GM18499 (cell line): Measurements from ENCODE around the gene SLX9.

Experiments
- ATAC-seq: cut with Tn5 transposase; IDR thresholded peaks from one replicate; pipeline ENCODE4 v1.9.1; 2021; ENCODE audit warnings: moderate number of reproducible peaks; ENCODE audit not compliant: insufficient read depth, unreplicated experiment

The SLX9 gene

GRCh38 chr21:44956356-44957046 is 16.7 kb downstream of the SLX9 start:
- no peak for ATAC-seq

GRCh38 chr21:44957047-44957831 is 17.4 kb downstream of the SLX9 start:
- no peak for ATAC-seq

GRCh38 chr21:44957901-44958451 is 18.1 kb downstream of the SLX9 start:
- no peak for ATAC-seq

- no peak for ATAC-seq
Measured at GRCh38 chr21:44958471-44959191, 18.8 kb downstream of the SLX9 start.

GRCh38 chr21:44959376-44960091 is 19.7 kb downstream of the SLX9 start:
- no peak for ATAC-seq

- no peak for ATAC-seq
Measured at GRCh38 chr21:44960141-44961092, 20.6 kb downstream of the SLX9 start.

GRCh38 chr21:44962403-44962966 is 22.7 kb downstream of the SLX9 start:
- no peak for ATAC-seq

GRCh38 chr21:44964381-44964780 is 24.6 kb downstream of the SLX9 start:
- no peak for ATAC-seq

GRCh38 chr21:44965251-44966022 is 25.6 kb downstream of the SLX9 start:
- no peak for ATAC-seq

GRCh38 chr21:44966135-44967081 is 26.6 kb downstream of the SLX9 start:
- ATAC-seq, result no peak

GRCh38 chr21:44967082-44968047 is 27.5 kb downstream of the SLX9 start:
- no peak for ATAC-seq

GRCh38 chr21:44969066-44969670 is 29.3 kb downstream of the SLX9 start:
- no peak for ATAC-seq

GRCh38 chr21:44969931-44970755 is 30.3 kb downstream of the SLX9 start:
- ATAC-seq, result no peak

GRCh38 chr21:44970766-44971671 is 31.2 kb downstream of the SLX9 start:
- ATAC-seq, result no peak
